ENCODE results near the gene PHIP. TPM values are rescaled to one million over a fixed set of nuclear protein-coding genes. Genes with fewer than 3 reads are reported as not detected.

Gene PHIP
- total and polyA plus RNA-seq, 9 of the 15 experiments (the other 6 are each of a cell fraction or from before 2014, with no cell fraction given), result 8.1 to 36.3 (median 16.5) TPM

DNA sequence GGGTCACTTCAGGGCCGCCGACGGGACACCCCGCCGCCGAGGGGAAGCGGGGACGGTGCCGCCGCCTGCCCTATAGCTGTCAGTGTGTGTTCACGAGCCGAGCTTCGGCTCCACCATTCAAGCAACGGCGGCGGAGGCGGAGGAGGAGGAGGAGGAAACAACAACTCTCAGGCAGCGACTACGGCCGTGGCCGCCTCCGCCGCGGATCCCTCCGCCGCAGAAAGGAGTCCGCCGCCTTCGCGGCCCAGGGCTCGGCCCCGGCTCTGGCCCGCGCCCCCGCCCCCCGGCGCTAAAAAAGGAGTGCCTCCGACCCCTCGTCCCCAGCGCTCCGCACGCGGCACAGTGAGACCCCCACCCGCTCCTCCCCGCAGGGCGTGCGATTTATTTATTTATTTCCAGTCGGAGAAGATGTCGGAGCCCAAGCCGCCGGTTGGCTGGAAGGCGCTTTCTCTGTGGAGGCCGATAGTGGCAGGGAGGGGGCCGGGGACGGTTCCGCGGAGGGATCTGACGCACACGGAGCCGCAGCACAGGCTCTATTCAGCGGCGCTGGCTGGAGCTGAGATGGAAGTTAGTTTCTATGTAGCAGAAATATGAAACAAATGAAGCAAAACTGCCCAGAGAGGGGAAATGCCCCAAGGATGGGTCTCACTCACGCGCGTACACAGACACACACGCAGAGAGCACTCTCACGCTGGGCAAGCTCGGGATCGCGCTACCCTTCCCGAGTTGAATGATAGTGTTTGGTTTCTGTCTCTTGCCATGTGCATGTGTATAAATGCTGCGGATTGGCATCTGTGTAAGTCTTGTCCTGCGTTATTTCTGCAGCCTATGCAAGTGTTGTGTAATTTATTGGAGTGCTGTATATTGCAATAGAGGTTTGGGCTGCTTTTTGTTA lies at the start of gene PHIP (continued):
- peak; percentile 96 for TF ChIP-seq ZFX (CRISPR knock-in tag; IDR thresholded peaks at IDR 0.05)
- TF ChIP-seq, protein P1, sequence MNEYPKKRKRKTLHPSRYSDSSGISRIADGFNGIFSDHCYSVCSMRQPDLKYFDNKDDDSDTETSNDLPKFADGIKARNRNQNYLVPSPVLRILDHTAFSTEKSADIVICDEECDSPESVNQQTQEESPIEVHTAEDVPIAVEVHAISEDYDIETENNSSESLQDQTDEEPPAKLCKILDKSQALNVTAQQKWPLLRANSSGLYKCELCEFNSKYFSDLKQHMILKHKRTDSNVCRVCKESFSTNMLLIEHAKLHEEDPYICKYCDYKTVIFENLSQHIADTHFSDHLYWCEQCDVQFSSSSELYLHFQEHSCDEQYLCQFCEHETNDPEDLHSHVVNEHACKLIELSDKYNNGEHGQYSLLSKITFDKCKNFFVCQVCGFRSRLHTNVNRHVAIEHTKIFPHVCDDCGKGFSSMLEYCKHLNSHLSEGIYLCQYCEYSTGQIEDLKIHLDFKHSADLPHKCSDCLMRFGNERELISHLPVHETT (CRISPR knock-in tag; conservative IDR thresholded peaks at IDR 0.05 in 1 of 2, IDR thresholded peaks at IDR 0.05 in 1 of 2), result no peak; a peak in 1 of 4 replicates
- TF ChIP-seq CHCHD3 (CRISPR knock-in tag; IDR thresholded peaks at IDR 0.05), result no peak
- no peak for TF ChIP-seq POLR3A (IDR thresholded peaks at IDR 0.05; ENCODE audit: borderline replicate concordance, extremely low read depth, insufficient read depth, insufficient read length)
- TF ChIP-seq ZNF740 (CRISPR knock-in tag; IDR thresholded peaks at IDR 0.05), result no peak
- peak in 1 of 2 experiments; percentile 37; a peak in 1 of 4 replicates for TF ChIP-seq ZNF740 (tag; IDR thresholded peaks at IDR 0.05)
- TF ChIP-seq NFYB (IDR thresholded peaks at IDR 0.05; ENCODE audit: extremely low read depth, insufficient read length), result no peak
- no peak for TF ChIP-seq MAFG (tag; conservative IDR thresholded peaks at IDR 0.05)
- TF ChIP-seq JUND (IDR thresholded peaks at IDR 0.05; ENCODE audit: borderline replicate concordance, low read depth, low read length), result peak; percentile 40; the same call in 1 of the 2 replicates
- no peak; the same call in 2 of the 3 replicates for TF ChIP-seq JUND (tag; IDR thresholded peaks at IDR 0.05; ENCODE audit: borderline replicate concordance, low read depth, low read length)
- TF ChIP-seq, protein P2, sequence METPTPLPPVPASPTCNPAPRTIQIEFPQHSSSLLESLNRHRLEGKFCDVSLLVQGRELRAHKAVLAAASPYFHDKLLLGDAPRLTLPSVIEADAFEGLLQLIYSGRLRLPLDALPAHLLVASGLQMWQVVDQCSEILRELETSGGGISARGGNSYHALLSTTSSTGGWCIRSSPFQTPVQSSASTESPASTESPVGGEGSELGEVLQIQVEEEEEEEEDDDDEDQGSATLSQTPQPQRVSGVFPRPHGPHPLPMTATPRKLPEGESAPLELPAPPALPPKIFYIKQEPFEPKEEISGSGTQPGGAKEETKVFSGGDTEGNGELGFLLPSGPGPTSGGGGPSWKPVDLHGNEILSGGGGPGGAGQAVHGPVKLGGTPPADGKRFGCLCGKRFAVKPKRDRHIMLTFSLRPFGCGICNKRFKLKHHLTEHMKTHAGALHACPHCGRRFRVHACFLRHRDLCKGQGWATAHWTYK (CRISPR knock-in tag; IDR thresholded peaks at IDR 0.05), result 0 out of 2 replicates have a peak, but pooled peaks have one; percentile 72
- peak; percentile 69 for TF ChIP-seq ATF7 (IDR thresholded peaks at IDR 0.05)
- TF ChIP-seq NFIX (CRISPR knock-in tag; IDR thresholded peaks at IDR 0.05; ENCODE audit: low read depth), result no peak
- TF ChIP-seq, protein P3, sequence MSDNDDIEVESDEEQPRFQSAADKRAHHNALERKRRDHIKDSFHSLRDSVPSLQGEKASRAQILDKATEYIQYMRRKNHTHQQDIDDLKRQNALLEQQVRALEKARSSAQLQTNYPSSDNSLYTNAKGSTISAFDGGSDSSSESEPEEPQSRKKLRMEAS (CRISPR knock-in tag; IDR thresholded peaks at IDR 0.05), result peak; percentile 20
- 0 out of 2 replicates have a peak, but pooled peaks have one; percentile 42 for TF ChIP-seq CHAMP1 (IDR thresholded peaks at IDR 0.05)
- peak; percentile 93 for TF ChIP-seq VEZF1 (CRISPR knock-in tag; IDR thresholded peaks at IDR 0.05)
- peak; percentile 57; the same call in 1 of the 2 replicates for TF ChIP-seq POLR2H (tag; IDR thresholded peaks at IDR 0.05; ENCODE audit: low read depth)

Data from K562 (cell line).